Trophoblast cell (in vitro differentiated cells and primary cell): Measurements from ENCODE around the gene WNT6.

ENCODE experiments used
- DNase-seq, 2 donors: peaks; one replicate each; pipeline ENCODE4 v3.0.0-alpha.2; 2016
- H2AFZ ChIP-seq: 2 replicates; pipeline ENCODE4 v1.6.1; 2013; ENCODE audit warnings: low read length, moderate library complexity, mild to moderate bottlenecking; ENCODE audit not compliant: insufficient read depth, poor library complexity
- H2AK5ac ChIP-seq: 2 replicates; pipeline ENCODE4 v1.6.1; 2013; ENCODE audit warnings: mild to moderate bottlenecking, low read length
- H2BK120ac ChIP-seq: 2 replicates; pipeline ENCODE4 v1.6.1; 2013; ENCODE audit warnings: low read length, mild to moderate bottlenecking, moderate library complexity; ENCODE audit not compliant: insufficient read depth, poor library complexity
- H2BK12ac ChIP-seq: 2 replicates; pipeline ENCODE4 v1.6.1; 2013; ENCODE audit warnings: mild to moderate bottlenecking, low read length, moderate library complexity
- H2BK5ac ChIP-seq: 2 replicates; pipeline ENCODE4 v1.6.1; 2013; ENCODE audit warnings: low read length, low read depth, moderate library complexity, mild to moderate bottlenecking; ENCODE audit not compliant: poor library complexity
- H3K14ac ChIP-seq: 2 replicates; pipeline ENCODE4 v1.6.1; 2013; ENCODE audit warnings: mild to moderate bottlenecking, low read length
- H3K18ac ChIP-seq: 2 replicates; pipeline ENCODE4 v1.6.1; 2013; ENCODE audit warnings: mild to moderate bottlenecking, low read length
- H3K23ac ChIP-seq: 2 replicates; pipeline ENCODE4 v1.6.1; 2013; ENCODE audit warnings: low read length
- H3K27ac ChIP-seq: 2 replicates; pipeline ENCODE4 v1.5.1; 2013; ENCODE audit warnings: low read depth, mild to moderate bottlenecking, inconsistent platforms, low read length, moderate library complexity
- H3K27me3 ChIP-seq: 2 replicates; pipeline ENCODE4 v1.6.1; 2013; ENCODE audit warnings: inconsistent platforms, mild to moderate bottlenecking, low read length, moderate library complexity; ENCODE audit not compliant: insufficient read depth
- H3K36me3 ChIP-seq, 2 experiments: 1 replicate in 1 of 2; 2 replicates in 1 of 2; pipeline ENCODE4 v1.6.1; 2013; ENCODE audit warnings: low read length in 2 of 2, mild to moderate bottlenecking in 2 of 2, moderate library complexity in 1 of 2; ENCODE audit not compliant: insufficient read depth in 2 of 2, control insufficient read depth in 1 of 2
- H3K4ac ChIP-seq: 2 replicates; pipeline ENCODE4 v1.6.1; 2013; ENCODE audit warnings: low read depth, mild to moderate bottlenecking, low read length, moderate library complexity
- H3K4me1 ChIP-seq, 2 experiments: 1 replicate in 1 of 2; 2 replicates in 1 of 2; pipeline ENCODE4 v1.6.1; 2013; ENCODE audit warnings: low read length in 2 of 2, mild to moderate bottlenecking in 2 of 2, moderate library complexity in 1 of 2; ENCODE audit not compliant: insufficient read depth in 2 of 2, control insufficient read depth in 1 of 2
- H3K4me2 ChIP-seq: 2 replicates; pipeline ENCODE4 v1.6.1; 2013; ENCODE audit warnings: inconsistent platforms, mild to moderate bottlenecking, low read length, moderate library complexity
- H3K4me3 ChIP-seq: 2 replicates; pipeline ENCODE4 v1.5.1; 2013; ENCODE audit warnings: mild to moderate bottlenecking, low read depth, low read length, inconsistent platforms
- H3K79me1 ChIP-seq: one replicate; pipeline ENCODE4 v1.6.1; 2013; ENCODE audit warnings: low read length
- H3K79me2 ChIP-seq: 2 replicates; pipeline ENCODE4 v1.6.1; 2013; ENCODE audit warnings: low read length, mild to moderate bottlenecking; ENCODE audit not compliant: control insufficient read depth, insufficient read depth, poor library complexity
- H3K9ac ChIP-seq: 2 replicates; pipeline ENCODE4 v1.6.1; 2013; ENCODE audit warnings: mild to moderate bottlenecking, low read length
- H3K9me3 ChIP-seq: 2 replicates; pipeline ENCODE4 v1.6.1; 2013; ENCODE audit warnings: low read depth, mild to moderate bottlenecking, control low read depth, inconsistent platforms, low read length; ENCODE audit not compliant: insufficient read depth
- H4K12ac ChIP-seq: 2 replicates; pipeline ENCODE4 v1.6.1; 2013; ENCODE audit warnings: low read depth, mild to moderate bottlenecking, low read length, moderate library complexity
- H4K8ac ChIP-seq: 2 replicates; pipeline ENCODE4 v1.6.1; 2013; ENCODE audit warnings: low read depth, mild to moderate bottlenecking, low read length, moderate library complexity
- H4K91ac ChIP-seq: one replicate; pipeline ENCODE4 v1.6.1; 2013; ENCODE audit warnings: low read depth, mild to moderate bottlenecking, low read length, moderate library complexity
- WGBS: extraction: QIAGEN DNeasy Blood & Tissue Kit; methylation state at CpG from one replicate; pipeline ENCODE4 v1.1.7; 2013; ENCODE audit warnings: missing lambda C conversion rate; ENCODE audit not compliant: insufficient read length, insufficient coverage; ENCODE audit errors: extremely low coverage; 5-methylcytosine and 5-hydroxymethylcytosine counted together

Gene WNT6

GRCh38 chr2:218815649-218816048, 44.0 kb upstream of the WNT6 start:
- WGBS, result no CpG with 5 or more reads among the region's 4 CpGs
- no peak overlapping the region for H3K4me3 ChIP-seq
- no peak overlapping the region for H2BK120ac ChIP-seq

GRCh38 chr2:218816561-218817011, 43.0 kb upstream of the WNT6 start:
- WGBS, result no CpG with 5 or more reads among the region's 2 CpGs
- H2BK120ac ChIP-seq, result no peak overlapping the region
- H3K4me2 ChIP-seq, result no peak overlapping the region

More at GRCh38 chr2:218815649-218816048, 44.0 kb upstream of the WNT6 start:
- Histone ChIP-seq H2AK5ac (no peak overlapping the region), H3K14ac (no peak overlapping the region), H3K79me1 (no peaks in the 10 kb centered on the region), H4K12ac (no peak overlapping the region), H3K9me3 (no peaks in the 10 kb centered on the region), H4K8ac (no peak overlapping the region), H3K27ac (no peak overlapping the region), H2BK5ac (no peak overlapping the region), H3K79me2 (no peaks in the 10 kb centered on the region), H3K18ac (no peak overlapping the region), H3K27me3 (no peaks in the 10 kb centered on the region), H3K4me2 (no peak overlapping the region), H3K36me3 (no peaks in the 10 kb centered on the region), H3K4me1 (no peaks in the 10 kb centered on the region), H4K91ac (no peak overlapping the region), H3K23ac (no peak overlapping the region), H3K4ac (no peak overlapping the region), H3K9ac (no peak overlapping the region), H2BK12ac (no peak overlapping the region), H2AFZ (no peak overlapping the region)
- DNase-seq, result no peak

GRCh38 chr2:218819093-218819492, 40.5 kb upstream of the WNT6 start:
- no peak overlapping the region for H3K14ac ChIP-seq
- no peak overlapping the region for H2BK12ac ChIP-seq
- no peak overlapping the region for H3K27ac ChIP-seq
- H2AFZ ChIP-seq, result no peak overlapping the region
- no peak overlapping the region for H2BK5ac ChIP-seq
- H4K12ac ChIP-seq, result no peak overlapping the region
- H2BK120ac ChIP-seq, result no peak overlapping the region
- no peak overlapping the region for H3K4me2 ChIP-seq
- WGBS, result no CpG with 5 or more reads among the region's 7 CpGs
- H3K79me2 ChIP-seq, result no peaks in the 10 kb centered on the region
- no peak overlapping the region for H3K18ac ChIP-seq
- no peak overlapping the region for H3K23ac ChIP-seq
- H4K8ac ChIP-seq, result no peak overlapping the region
- no peak overlapping the region for H3K4ac ChIP-seq
- H3K27me3 ChIP-seq, result no peaks in the 10 kb centered on the region
- no peaks in the 10 kb centered on the region for H3K9me3 ChIP-seq
- H4K91ac ChIP-seq, result no peak overlapping the region
- no peaks in the 10 kb centered on the region for H3K36me3 ChIP-seq
- no peak overlapping the region for H2AK5ac ChIP-seq
- H3K4me3 ChIP-seq, result no peak overlapping the region
- no peak overlapping the region for H3K9ac ChIP-seq
- DNase-seq, result peak; percentile 4 to 21
- H3K4me1 ChIP-seq, result no peaks in the 10 kb centered on the region
- no peaks in the 10 kb centered on the region for H3K79me1 ChIP-seq

More at GRCh38 chr2:218816561-218817011, 43.0 kb upstream of the WNT6 start:
- no peak overlapping the region for H3K4me3 ChIP-seq
- no peak overlapping the region for H3K18ac ChIP-seq
- H2BK5ac ChIP-seq, result no peak overlapping the region
- DNase-seq, result no peak
- H3K14ac ChIP-seq, result no peak overlapping the region
- no peaks in the 10 kb centered on the region for H3K9me3 ChIP-seq
- no peaks in the 10 kb centered on the region for H3K36me3 ChIP-seq
- H4K12ac ChIP-seq, result no peak overlapping the region
- no peaks in the 10 kb centered on the region for H3K79me2 ChIP-seq
- no peaks in the 10 kb centered on the region for H3K79me1 ChIP-seq
- H3K27me3 ChIP-seq, result no peaks in the 10 kb centered on the region
- H2AK5ac ChIP-seq, result no peak overlapping the region
- H3K4ac ChIP-seq, result no peak overlapping the region
- no peak overlapping the region for H4K91ac ChIP-seq
- H2AFZ ChIP-seq, result no peak overlapping the region
- H3K23ac ChIP-seq, result no peak overlapping the region
- no peaks in the 10 kb centered on the region for H3K4me1 ChIP-seq
- H3K27ac ChIP-seq, result no peak overlapping the region
- H3K9ac ChIP-seq, result no peak overlapping the region
- no peak overlapping the region for H4K8ac ChIP-seq
- no peak overlapping the region for H2BK12ac ChIP-seq

GRCh38 chr2:218820746-218821369, 38.7 kb upstream of the WNT6 start:
- Histone ChIP-seq H4K12ac (no peak overlapping the region), H3K9ac (no peak overlapping the region), H2BK5ac (no peak overlapping the region), H2AK5ac (no peak overlapping the region), H3K18ac (no peak overlapping the region), H4K91ac (no peak overlapping the region), H2BK12ac (no peak overlapping the region), H4K8ac (no peak overlapping the region), H3K79me2 (no peaks in the 10 kb centered on the region), H2BK120ac (no peak overlapping the region), H3K4me2 (no peak overlapping the region), H2AFZ (no peak overlapping the region), H3K14ac (no peak overlapping the region), H3K23ac (no peak overlapping the region), H3K36me3 (no peaks in the 10 kb centered on the region), H3K4me3 (no peak overlapping the region), H3K4me1 (no peaks in the 10 kb centered on the region), H3K27me3 (no peaks in the 10 kb centered on the region), H3K27ac (no peak overlapping the region), H3K9me3 (no peaks in the 10 kb centered on the region), H3K4ac (no peak overlapping the region), H3K79me1 (no peaks in the 10 kb centered on the region)
- WGBS, result no CpG with 5 or more reads among the region's 15 CpGs
- DNase-seq, result no peak
